Loucy (cell line): Measurements from ENCODE around the gene NFAT5.

Experiments
- CTCF ChIP-seq: fragments of 200-600 bp; sonication (generic); conservative IDR thresholded peaks from 2 replicates; pipeline ENCODE4 v1.5.1; 2014; ENCODE audit warnings: mild to moderate bottlenecking, antibody characterized with exemption, low read length
- EZH2phosphoT487 ChIP-seq: fragments of 200-600 bp; IDR thresholded peaks from 2 replicates; pipeline ENCODE4 v1.6.1; 2018; ENCODE audit warnings: antibody characterized with exemption, mild to moderate bottlenecking, moderate library complexity, borderline replicate concordance

- TF ChIP-seq CTCF (no peak), EZH2phosphoT487 (no peak)
These were observed 135.7 kb downstream of the NFAT5 start for GRCh38 chr16:69701452-69701851.
